NCI-H226 (cell line): ENCODE results near the gene TET1.
"Not testable (repeated sequence)": the region's sequence is repeated elsewhere in the genome, so short reads cannot be mapped to it uniquely, and the experiment has no call there.

Source experiments
- DNase-seq: peaks from one replicate; pipeline ENCODE4 v3.0.0-alpha.2; 2015

The TET1 gene

DNA sequence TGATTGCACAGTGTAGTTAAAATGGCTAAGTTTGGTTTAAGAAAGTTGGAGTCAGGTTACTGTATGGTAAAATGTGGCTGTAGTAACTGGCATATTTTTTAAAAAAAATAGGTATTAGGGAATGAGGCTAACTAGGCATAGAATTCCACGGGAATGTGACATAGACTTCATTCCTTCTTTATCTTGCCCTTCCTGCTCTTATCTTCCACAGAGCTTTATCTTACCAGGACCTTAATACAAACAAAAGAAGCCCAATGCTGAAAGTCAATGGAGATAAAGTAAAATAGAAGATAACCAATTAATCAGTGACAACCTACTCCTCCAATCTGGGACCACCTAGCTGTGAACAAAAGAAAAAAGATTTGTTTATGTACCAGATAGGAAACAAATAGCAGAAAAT, 58.1 kb downstream of the TET1 start:
- peak; percentile 73 for DNase-seq

DNA sequence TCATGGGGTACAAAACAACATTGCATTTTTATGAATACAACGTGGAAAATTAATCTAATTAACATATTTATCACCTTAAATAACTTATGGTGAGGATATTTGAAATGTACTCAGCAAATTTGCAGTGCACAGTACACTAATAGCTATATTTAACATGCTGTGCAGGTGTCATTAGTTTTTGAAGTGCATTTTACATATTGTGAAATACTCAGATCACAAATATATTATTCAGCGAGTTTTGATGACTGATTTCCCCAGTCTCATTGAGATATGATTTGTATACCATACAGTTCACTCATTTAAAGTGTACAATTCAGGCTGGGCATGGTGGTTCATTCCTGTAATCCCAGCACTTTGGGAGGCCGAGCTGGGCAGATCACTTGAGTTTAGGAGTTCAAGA, 59.5 kb downstream of the TET1 start:
- no peak for DNase-seq

DNA sequence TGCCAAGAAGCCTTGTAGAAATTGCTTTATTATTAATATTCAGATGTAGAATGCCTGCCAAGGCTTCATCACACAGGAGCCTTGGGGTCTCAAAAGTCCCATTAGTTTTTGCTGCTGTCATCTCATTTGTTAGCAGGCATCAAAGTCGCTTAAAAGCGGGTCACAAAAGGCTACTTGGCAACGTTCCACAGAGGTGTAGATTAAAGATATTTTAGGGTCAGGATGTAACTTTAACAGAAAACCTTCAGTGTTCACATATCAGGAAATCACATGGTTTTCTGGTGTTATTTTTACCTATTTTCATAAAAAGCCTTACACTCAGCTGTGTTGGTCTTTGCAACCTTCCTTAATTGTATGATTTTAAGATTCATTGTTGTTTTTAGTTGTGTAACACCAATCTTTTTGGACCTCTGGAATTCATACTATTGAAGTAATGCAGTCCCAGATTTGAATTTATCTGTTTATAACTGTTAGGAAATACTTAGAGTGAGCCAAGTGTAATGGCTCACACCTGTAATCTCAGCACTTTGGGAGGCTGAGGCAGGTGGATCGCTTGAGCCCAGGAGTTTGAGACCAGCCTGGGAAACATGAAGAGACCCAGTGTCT, 65.3 kb downstream of the TET1 start:
- DNase-seq, result no peak

DNA sequence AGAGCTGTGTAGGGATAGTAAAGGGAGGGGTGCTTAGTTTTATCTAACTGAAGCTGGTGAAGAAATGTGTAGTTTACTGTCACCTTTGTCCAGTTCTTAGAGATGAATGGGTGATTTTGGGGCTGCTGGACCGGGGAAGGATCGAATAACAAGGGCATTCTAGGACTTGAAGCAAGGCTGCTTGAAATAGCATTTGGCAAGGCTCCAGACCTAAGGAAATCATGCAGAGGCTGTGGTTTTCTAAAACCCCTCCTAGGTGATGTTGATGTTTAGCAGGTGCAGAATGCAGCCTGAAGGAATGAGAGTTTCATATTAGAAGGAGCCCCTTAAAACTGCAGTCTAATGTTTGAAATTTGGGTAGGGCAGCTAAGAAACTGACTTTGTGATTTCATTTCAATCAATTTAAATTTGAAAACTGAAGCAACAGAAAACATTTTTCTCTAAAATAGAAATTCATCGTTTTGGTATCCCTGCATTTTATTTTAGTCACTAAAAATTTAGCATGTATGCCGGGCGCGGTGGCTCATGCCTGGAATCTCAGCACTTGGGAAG, 68.5 kb downstream of the TET1 start:
- no peak for DNase-seq

DNA sequence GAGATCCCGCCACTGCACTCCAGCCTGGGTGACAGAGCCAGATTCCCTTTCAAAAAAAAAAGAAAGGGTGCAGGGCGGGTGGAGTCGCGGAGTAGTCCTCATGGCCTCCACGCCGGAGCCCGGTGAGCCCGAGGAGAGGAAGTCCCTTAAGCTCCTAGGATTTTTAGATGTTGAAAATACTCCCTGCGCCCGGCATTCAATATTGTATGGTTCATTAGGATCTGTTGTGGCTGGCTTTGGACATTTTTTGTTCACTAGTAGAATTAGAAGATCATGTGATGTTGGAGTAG, 72.1 kb downstream of the TET1 start:
- DNase-seq, result not testable (repeated sequence)

DNA sequence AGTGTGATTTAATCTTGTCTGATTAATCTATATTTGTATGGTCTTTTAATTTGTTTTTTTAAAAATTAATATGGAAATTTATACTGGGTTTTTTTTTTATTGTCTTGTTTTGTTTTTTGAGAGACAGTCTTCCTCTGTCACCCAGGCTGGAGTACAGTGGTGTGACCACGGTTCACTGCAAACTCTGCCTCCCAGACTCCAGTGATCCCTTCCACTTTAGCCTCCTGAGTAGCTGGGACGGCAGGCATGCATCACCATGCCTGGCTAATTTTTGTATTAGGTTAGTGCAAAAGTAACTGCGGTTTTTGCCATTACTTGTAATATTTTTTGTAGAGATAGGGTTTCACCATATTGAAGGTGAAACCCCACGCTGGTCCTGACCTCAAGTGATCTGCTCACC, 73.1 kb downstream of the TET1 start:
- DNase-seq, result no peak

DNA sequence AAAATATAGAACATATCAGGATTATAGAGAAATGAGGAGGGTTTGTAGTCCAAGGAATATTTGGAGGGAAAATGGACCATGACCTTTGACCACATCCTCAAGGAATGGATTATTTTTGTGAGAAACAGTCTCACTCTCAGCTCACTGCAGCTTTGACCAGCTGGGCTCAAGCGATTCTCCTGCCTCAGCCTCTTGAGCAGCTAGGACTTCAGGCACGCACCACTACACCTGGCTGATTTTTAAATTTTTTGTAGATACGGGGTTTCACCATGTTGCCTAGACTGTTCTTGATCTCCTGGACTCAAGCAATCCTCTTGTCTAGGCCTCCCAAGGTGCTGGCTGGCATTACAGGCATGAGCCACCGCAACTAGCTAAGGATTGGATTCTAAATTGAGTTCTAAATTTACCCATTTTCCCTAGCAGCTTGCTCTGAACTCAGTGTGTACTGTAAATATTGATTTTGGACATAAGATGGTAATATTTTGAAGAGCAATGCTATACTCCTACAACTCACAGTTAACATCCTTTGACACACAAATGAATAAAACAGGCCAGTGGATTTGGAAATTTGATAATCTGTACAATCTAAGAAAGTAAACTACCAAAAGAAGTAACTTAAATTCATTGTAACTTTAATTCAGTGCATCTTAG, 73.8 kb downstream of the TET1 start:
- no peak for DNase-seq

DNA sequence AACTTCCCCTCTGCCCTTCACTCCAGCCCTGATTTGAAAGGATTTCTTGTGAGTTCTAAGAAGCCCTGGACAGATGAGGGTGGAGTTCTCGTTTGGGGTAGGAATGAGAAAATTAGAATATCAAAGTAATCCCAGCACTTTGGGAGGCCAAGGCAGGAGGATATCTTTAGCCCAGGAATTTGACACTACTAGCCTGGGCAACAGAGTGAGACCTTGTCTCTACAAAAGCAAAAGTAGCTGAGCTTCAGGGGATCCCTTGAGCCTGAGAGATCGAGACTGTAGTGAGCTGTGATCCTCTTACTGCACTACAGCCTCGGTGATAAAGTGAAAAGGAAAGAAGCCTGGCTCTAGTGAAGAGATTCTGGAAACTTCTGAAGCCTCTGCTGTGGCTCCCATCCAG, 76.2 kb downstream of the TET1 start:
- no peak for DNase-seq

DNA sequence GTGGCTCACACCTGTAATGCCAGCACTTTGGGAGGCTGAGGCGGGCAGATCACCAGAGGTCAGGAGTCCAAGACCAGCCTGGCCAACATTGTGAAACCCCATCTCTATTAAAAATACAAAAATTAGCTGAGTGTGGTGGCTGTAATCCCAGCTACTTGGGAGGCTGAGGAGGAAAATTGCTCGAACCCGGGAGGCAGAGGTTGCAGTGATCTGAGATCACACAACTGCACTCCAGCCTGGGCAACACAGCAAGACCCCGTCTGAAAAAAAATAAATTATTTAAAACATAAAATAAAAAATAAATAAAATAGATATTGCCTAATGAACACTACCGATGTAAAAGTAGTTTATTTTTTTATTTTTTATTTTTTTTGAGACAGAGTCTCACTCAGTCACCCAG, 83.4 kb downstream of the TET1 start:
- DNase-seq, result not testable (repeated sequence)

DNA sequence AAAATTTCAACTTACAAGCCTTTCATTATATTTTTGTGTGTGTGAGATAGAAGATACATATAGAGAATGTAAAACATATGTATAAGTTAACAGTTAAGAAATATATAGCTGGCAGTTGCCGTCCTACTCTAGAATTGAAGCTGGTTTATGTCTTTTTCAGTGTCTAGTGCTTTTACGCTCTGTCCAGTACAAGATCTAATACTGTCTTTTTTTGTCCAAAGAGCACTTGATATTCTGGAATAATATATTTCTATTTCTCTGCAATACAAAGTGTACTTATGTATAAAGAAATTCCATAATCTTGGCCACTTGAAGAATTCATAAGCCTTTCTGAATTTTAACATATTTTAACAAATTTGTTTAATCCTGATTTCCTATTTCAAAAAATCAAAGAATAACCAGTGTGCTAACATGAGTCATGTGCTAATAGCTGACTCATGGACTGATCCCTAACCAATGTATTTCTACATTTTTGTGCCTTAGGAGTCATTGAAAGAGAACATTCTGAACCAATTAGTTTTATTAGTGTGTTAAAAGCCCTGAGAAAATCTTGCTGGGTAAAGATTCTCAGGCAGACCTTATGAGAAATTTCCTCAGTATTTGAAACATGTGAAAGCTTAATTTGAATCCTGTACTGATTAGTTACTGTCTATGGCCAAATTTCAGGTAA, 87.7 kb downstream of the TET1 start:
- peak; percentile 16 for DNase-seq

DNA sequence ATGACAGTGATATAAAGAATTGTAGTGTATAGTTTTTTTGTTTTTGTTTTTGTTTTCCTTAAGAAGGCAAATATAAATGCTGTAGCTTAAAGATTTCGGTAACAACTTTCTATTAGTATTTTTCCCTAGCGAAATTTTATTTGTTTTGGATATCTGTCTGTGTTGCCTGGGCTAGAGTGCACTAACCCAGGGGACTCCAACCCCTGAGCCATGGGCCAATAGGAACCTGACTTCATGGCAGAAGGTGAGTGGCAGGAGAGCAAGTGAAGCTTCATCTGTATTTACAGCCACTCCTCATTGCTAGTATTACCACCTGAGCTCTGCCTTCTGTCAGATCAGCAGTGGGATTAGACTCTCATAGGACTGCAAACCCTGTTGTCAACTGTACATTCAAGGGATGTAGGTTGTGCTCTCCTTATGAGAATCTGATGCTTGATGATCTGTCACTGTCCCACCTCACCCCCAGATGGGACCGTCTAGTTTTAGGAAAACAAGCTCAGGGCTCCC, 95.5 kb downstream of the TET1 start:
- no peak for DNase-seq

DNA sequence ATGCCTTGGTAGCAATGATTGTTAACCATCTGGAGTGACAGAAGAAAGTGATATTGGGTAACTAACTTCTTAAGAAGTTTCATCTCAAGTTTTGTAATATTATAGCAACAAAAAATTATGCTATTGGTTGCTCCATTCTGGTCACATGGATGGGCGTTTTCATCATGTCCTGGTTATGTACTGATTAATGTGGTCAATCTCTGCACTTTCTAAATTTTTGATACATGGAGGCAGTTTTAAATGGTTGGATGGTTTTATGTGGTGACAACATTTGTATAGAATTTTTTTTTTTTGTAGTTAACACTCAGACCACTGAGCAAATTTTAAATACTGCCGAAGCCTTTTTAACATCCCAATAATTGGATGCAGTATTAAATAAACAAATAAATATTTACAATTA, 105.7 kb downstream of the TET1 start:
- DNase-seq, result peak; percentile 52

DNA sequence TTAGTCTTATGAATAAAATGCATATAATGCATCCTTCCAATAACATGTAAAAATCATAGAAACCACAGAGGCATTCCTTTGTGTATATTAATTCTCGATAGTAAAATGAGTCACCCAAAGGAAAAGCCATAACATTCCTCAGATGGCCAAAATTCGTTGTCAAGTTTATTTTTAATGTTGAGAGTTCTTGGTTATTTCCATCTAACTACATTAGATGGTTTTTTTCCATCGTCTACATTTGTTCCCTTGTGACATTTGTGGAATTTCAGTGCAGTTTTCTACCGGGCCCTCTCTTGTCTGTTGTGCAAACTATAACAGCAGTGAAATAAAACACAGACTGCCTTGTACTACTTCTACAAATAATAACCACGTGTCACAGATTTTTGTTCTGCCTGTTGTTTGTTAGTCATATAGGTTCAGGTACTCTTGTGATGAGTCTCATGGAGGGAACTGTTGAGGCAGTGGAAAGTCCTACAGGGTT, 106.2 kb downstream of the TET1 start:
- peak; percentile 77 for DNase-seq

DNA sequence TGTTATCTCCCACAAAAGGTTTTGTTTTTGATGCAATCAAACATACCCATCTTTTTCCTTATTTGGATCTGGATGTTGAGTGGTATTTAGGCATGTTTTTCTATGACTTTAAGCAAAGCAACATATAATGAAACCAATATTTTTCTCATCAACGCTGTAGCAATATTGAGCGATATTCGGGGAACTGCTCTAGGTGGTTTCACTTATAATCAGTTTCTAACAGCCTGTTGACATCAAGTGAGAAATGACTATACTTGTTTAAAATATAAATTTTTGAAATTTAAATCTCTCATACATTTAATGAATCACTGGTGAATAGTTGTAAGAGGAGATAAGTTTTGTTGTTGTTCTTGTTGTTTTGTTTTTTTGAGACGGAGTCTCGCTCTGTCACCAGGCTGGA, 108.1 kb downstream of the TET1 start:
- DNase-seq, result no peak

DNA sequence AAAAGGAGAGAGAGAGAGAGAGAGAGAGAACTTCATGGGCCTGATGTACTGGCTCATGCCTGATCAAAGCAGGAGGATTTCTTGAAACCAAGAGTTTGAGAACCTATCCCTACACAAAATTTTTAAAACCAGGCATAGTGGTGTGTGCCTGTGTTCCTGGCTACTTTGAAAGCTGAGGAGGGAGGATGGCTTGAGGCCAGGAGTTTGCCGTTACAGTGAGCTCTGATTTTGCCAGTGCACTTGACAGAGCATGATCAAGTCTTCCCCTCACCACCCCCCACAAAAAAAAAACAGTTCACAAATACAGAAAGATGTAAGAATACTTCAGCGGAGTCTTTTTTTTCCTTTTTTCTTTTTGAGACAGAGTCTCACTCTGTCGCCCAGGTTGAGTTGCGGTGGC, 108.8 kb downstream of the TET1 start:
- no peak for DNase-seq

DNA sequence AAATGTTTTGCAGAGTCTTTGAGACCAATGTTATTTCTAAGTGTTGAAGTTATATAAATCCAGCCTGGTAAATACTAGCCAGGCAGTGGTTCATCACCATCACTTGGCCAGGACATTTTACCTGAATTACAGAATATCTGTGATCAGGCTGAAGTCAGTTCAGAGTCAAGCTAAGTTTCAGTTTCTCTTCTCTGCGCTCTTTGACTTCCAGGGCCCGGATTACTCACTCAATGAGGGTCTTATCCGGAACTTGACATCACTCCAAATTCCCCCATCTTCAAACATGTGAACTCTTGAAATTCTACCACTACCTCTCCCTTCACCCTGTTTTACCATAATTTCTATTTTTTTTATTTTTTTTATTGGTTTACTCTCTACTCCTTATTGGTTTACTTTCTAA, 124.3 kb downstream of the TET1 start:
- no peak for DNase-seq

DNA sequence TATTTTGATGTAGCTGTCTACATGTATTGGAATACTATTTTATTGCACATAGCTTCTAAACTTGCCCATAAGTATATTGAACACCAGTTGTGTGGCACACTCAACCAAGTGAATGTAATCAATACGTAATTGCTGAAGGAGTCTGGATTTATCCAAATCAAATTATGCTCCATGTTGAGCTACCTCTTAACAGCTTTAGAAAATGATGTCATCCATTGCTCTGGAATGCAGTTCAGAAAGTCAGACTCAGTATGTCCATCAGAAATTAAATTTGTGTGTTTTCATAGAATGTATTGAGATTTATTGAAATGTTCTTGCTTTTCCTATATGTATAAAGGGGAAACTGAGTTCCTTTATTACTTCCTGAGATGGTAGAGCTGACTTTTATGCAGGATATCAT, 135.9 kb downstream of the TET1 start:
- no peak for DNase-seq

DNA sequence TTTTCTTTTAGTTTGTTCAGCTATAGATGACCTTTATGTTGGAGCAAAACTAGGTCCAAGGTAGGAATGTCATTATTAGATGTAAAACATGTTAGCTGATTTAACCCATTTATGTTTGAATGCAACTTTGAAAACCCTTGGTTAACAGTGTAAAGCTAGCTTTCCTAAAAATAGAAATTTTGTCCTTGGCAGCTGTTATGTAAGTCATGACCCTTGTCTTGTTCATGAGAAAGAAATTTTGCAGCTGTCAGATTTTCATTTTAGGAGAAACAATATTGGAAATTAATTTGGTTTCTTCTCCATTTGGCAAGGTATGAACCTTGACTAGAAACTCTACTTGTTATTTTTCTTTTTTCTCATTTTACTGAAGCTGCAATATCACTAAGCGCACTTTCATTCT, 137.0 kb downstream of the TET1 start:
- no peak for DNase-seq

DNA sequence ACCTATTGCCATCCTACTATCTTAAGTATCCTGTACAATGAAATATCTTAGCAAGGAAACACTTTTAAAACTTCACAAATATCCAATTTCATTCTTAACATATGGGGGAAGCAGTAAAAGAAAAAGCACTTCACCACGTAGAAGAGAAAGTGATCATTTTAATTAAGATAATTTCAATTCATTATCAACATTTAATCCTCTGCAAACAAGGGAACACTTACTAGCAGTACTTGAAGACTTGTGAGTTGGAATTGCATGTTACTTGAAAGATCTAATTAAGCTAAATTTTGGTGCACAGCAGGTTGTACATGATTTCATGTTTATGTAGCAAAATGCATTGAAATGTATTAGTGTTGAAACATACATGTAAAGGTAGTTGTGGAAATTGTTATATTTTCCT, 140.1 kb downstream of the TET1 start:
- no peak for DNase-seq

DNA sequence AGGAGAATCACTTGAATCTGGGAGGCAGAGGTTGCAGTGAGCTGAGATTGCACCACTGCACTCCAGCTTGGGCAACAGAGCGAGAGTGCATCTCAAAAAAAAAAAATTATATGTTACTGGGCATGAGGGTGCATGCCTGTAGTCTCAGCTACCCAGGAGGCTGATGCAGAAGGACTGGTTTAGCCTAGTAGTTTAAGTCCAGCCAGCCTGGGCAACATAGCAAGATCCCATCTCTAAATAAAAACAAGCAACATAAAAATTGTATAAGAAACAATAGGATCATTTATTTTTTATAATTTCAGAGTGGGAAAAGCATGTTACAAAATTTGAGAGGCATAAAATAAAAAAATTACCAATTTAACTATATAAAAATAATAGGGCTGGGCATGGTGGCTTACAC, 145.4 kb downstream of the TET1 start:
- no peak for DNase-seq

DNA sequence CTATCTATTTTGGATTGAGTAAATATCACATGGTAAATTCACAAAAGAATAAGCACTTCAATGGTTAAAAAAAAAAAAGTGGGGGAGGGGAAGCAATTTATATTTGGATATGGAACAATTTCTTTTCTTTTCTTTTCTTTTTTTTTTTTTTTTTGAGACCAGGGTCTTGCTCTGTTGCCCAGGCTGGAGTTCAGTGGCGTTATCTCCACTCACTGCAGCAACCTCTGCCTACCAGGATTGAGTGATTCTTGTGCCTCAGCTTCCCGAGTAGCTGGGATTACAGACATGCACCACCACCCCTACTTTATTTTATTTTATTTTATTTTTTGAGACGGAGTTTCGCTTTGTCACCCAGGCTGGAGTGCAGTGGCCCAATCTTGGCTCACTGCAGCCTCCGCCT, 148.8 kb downstream of the TET1 start:
- not testable (repeated sequence) for DNase-seq

DNA sequence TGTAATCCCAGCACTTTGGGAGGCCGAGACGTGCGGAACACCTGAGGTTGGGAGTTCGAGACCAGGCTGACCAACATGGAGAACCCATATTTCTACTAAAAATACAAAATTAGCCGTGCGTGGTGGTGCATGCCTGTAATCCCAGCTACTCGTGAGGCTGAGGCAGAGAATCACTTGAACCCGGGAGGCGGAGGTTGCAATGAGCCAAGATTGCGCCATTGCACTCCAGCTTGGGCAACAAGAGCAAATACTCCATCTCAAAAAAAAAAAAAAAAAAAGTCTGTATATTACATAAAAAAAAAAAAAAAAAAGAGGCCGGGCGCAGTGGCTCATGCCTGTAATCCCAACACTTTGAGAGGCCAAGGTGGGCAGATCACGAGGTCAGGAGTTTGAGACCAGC, 152.9 kb downstream of the TET1 start:
- DNase-seq, result not testable (repeated sequence)

DNA sequence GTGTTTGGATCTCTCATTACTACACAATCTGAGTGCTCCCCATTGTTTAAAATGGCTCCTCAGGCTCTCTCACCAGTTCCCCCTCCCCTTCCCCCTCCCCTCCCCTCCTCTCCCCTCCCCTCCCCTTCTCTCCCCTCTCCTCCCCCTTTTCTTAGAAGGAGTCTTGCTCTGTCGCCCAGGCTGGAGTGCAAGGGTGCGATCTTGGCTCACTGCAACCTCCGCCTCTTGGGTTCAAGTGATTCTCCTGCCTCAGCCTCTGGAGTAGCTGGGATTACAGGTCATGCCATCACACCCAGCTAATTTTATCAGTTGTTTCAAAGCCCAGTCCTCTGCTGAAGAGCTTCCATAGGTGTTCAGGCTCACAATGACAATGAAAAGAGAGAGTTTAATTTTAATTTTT, 157.3 kb downstream of the TET1 start:
- DNase-seq, result no peak
